ACHN (cell line): ENCODE data around the gene KRT6C.
A peak's percentile ranks its signal among the peaks of the same experiment; 100 is the strongest.
"Not testable (repeated sequence)": the region's sequence is repeated elsewhere in the genome, so short reads cannot be mapped to it uniquely, and the experiment has no call there.

ENCODE experiments used
- DNase-seq: peaks from one replicate; pipeline ENCODE4 v3.0.0-alpha.2; 2015
- in situ Hi-C: cut with HindIII; loops from 2 replicates; pipeline ENCODE4 v1.10.0; 2017; ENCODE audit warnings: low sequenced_read_pairs, low pct_ligation_motif_present, low pct_unique_long_range_greater_than_20kb

Gene KRT6C

GRCh38 chr12:52477651-52478050 is 4.0 kb upstream of the KRT6C start:
- in situ Hi-C loops, result no loop called here
- no peak for DNase-seq

- in situ Hi-C loops, result no loop called here
- DNase-seq, result no peak
These were observed 607 bp upstream of the KRT6C start for GRCh38 chr12:52474212-52474611.

GRCh38 chr12:52469853-52470252 is 3.8 kb downstream of the KRT6C start:
- in situ Hi-C loops, result no loop called here

GRCh38 chr12:52464897-52465296 is 8.7 kb downstream of the KRT6C start:
- DNase-seq, result no peak
- in situ Hi-C loops, result no loop called here

More at GRCh38 chr12:52469853-52470252, 3.8 kb downstream of the KRT6C start:
- DNase-seq, result no peak

GRCh38 chr12:52461693-52462092 is 11.9 kb downstream of the KRT6C start:
- in situ Hi-C loops, result no loop called here
- DNase-seq, result no peak

- in situ Hi-C loops, result no loop called here
- DNase-seq, result no peak
These were observed 14.7 kb downstream of the KRT6C start for GRCh38 chr12:52458861-52459260.

- in situ Hi-C loops, result no loop called here
- DNase-seq, result no peak
These were observed 17.8 kb downstream of the KRT6C start for GRCh38 chr12:52455821-52456220.

- in situ Hi-C loops, result no loop called here
- no peak for DNase-seq
These were observed 19.0 kb downstream of the KRT6C start for GRCh38 chr12:52454411-52455201.

- in situ Hi-C loops, result no loop called here
- no peak for DNase-seq
These were observed 21.5 kb downstream of the KRT6C start, which contains the start of gene KRT6B for GRCh38 chr12:52452101-52452500. TSS of gene KRT6B (minus strand) at chr12:52452146. CDS start at chr12:52452078, 68 bp downstream.

- no peak for DNase-seq
- in situ Hi-C loops, result no loop called here
These were observed 25.4 kb downstream of the KRT6C start for GRCh38 chr12:52448228-52448627.

GRCh38 chr12:52447196-52447595 is 26.4 kb downstream of the KRT6C start:
- in situ Hi-C loops, DNase-seq: not testable (repeated sequence)

GRCh38 chr12:52446367-52447045 is 27.1 kb downstream of the KRT6C start:
- DNase-seq, result no peak
- in situ Hi-C loops, result no loop called here

- DNase-seq, result no peak
- in situ Hi-C loops, result no loop called here
These were observed 27.7 kb downstream of the KRT6C start for GRCh38 chr12:52445876-52446275.

GRCh38 chr12:52444647-52445595 is 28.7 kb downstream of the KRT6C start:
- no peak for DNase-seq
- in situ Hi-C loops, result no loop called here

GRCh38 chr12:52443966-52444365 is 29.6 kb downstream of the KRT6C start:
- no peak for DNase-seq
- in situ Hi-C loops, result no loop called here

GRCh38 chr12:52442600-52443061 is 31.0 kb downstream of the KRT6C start:
- in situ Hi-C loops, result no loop called here
- DNase-seq, result peak; percentile 86

GRCh38 chr12:52441320-52441911 is 32.2 kb downstream of the KRT6C start:
- in situ Hi-C loops, result no loop called here
- DNase-seq, result no peak

GRCh38 chr12:52440821-52441319 is 32.7 kb downstream of the KRT6C start:
- no peak for DNase-seq
- in situ Hi-C loops, result no loop called here
